Neuronal stem cell (in vitro differentiated cells): ENCODE measurements around the gene ISCA2.
A peak's percentile ranks its signal among the peaks of the same experiment; 100 is the strongest.

Source experiments
- DNase-seq: peaks from one replicate; pipeline ENCODE4 v3.0.0-alpha.2; 2013; ENCODE audit warnings: low spot score
- H2AFZ ChIP-seq: one replicate; pipeline ENCODE4 v1.6.1; 2013; ENCODE audit warnings: mild to moderate bottlenecking, low read length, inconsistent platforms
- H2AK5ac ChIP-seq: 2 replicates; pipeline ENCODE4 v1.6.1; 2013; ENCODE audit warnings: low read depth, mild to moderate bottlenecking, inconsistent platforms, low read length, moderate library complexity, mixed read lengths
- H2BK120ac ChIP-seq: 2 replicates; pipeline ENCODE4 v1.6.1; 2013; ENCODE audit warnings: low read depth, mild to moderate bottlenecking, inconsistent platforms, low read length, moderate library complexity, mixed read lengths
- H2BK12ac ChIP-seq: one replicate; pipeline ENCODE4 v1.6.1; 2013; ENCODE audit warnings: low read length, inconsistent platforms
- H2BK15ac ChIP-seq: 2 replicates; pipeline ENCODE4 v1.6.1; 2013; ENCODE audit warnings: mild to moderate bottlenecking, low read length, inconsistent platforms, mixed read lengths
- H2BK5ac ChIP-seq: one replicate; pipeline ENCODE4 v1.6.1; 2013; ENCODE audit warnings: inconsistent platforms, mild to moderate bottlenecking, low read length, moderate library complexity
- H3K14ac ChIP-seq: one replicate; pipeline ENCODE4 v1.6.1; 2013; ENCODE audit warnings: low read length, inconsistent platforms
- H3K18ac ChIP-seq: 2 replicates; pipeline ENCODE4 v1.6.1; 2013; ENCODE audit warnings: low read length, inconsistent platforms
- H3K23ac ChIP-seq: 2 replicates; pipeline ENCODE4 v1.6.1; 2013; ENCODE audit warnings: low read depth, mild to moderate bottlenecking, mixed read lengths, low read length, inconsistent platforms; ENCODE audit not compliant: poor library complexity
- H3K27ac ChIP-seq: replicated peaks from 3 replicates; pipeline ENCODE4 v1.5.1; 2013; ENCODE audit warnings: low read length, inconsistent platforms
- H3K27me3 ChIP-seq, 3 experiments: 2 replicates each; pipeline ENCODE4 v1.6.1; 2013; ENCODE audit warnings: low read length in 3 of 3, mild to moderate bottlenecking in 2 of 3, inconsistent platforms in 1 of 3, low read depth in 1 of 3, mixed read lengths in 1 of 3, moderate library complexity in 1 of 3; ENCODE audit not compliant: control insufficient read depth in 3 of 3, insufficient read depth in 3 of 3
- H3K36me3 ChIP-seq, 2 donors: replicated peaks in 1 of 2; 2 replicates each; pipeline ENCODE4 v1.6.1; 2013; ENCODE audit warnings: low read length in 2 of 2; ENCODE audit not compliant: control insufficient read depth in 2 of 2, insufficient read depth in 2 of 2
- H3K4ac ChIP-seq: 2 replicates; pipeline ENCODE4 v1.6.1; 2013; ENCODE audit warnings: inconsistent platforms, mild to moderate bottlenecking, low read length, moderate library complexity
- H3K4me1 ChIP-seq, 2 donors: 1 replicate in 1 of 2; 2 replicates in 1 of 2; pipeline ENCODE4 v1.6.1; 2013; ENCODE audit warnings: low read length in 2 of 2, low read depth in 1 of 2; ENCODE audit not compliant: control insufficient read depth in 2 of 2, insufficient read depth in 1 of 2
- H3K4me2 ChIP-seq: one replicate; pipeline ENCODE4 v1.6.1; 2013; ENCODE audit warnings: mild to moderate bottlenecking, low read length, inconsistent platforms; ENCODE audit not compliant: insufficient read depth, poor library complexity, severe bottlenecking
- H3K4me3 ChIP-seq, 2 donors: 2 replicates each; pipeline ENCODE4 v1.5.1; 2013; ENCODE audit warnings: low read length in 2 of 2, mild to moderate bottlenecking in 2 of 2, inconsistent platforms in 1 of 2, moderate library complexity in 1 of 2
- H3K79me1 ChIP-seq: one replicate; pipeline ENCODE4 v1.6.1; 2013; ENCODE audit warnings: low read depth, mild to moderate bottlenecking, inconsistent platforms, low read length, moderate library complexity
- H3K9ac ChIP-seq: one replicate; pipeline ENCODE4 v1.6.1; 2013; ENCODE audit warnings: mild to moderate bottlenecking, low read depth, low read length, inconsistent platforms; ENCODE audit not compliant: poor library complexity
- H3K9me3 ChIP-seq, 2 donors: replicated peaks in 1 of 2; 2 replicates each; pipeline versions ENCODE3 to v1.6.1; 2013; ENCODE audit warnings: low read length in 2 of 2, mild to moderate bottlenecking in 2 of 2, inconsistent platforms in 1 of 2, low read depth in 1 of 2, mixed read lengths in 1 of 2, moderate library complexity in 1 of 2; ENCODE audit not compliant: control insufficient read depth in 2 of 2, insufficient read depth in 1 of 2
- H4K8ac ChIP-seq: one replicate; pipeline ENCODE4 v1.6.1; 2013; ENCODE audit warnings: low read depth, mild to moderate bottlenecking, inconsistent platforms, low read length, moderate library complexity
- H4K91ac ChIP-seq: one replicate; pipeline ENCODE4 v1.6.1; 2013; ENCODE audit warnings: low read length, low read depth, mild to moderate bottlenecking, inconsistent platforms; ENCODE audit not compliant: poor library complexity
- WGBS, 2 donors: extraction: QIAGEN DNeasy Blood & Tissue Kit; methylation state at CpG; one replicate each; pipeline ENCODE4 v1.1.7; 2013; ENCODE audit warnings: missing lambda C conversion rate in 2 of 2, mixed read lengths in 1 of 2; ENCODE audit not compliant: insufficient read length in 2 of 2, insufficient replicate concordance in 1 of 2; ENCODE audit errors: extremely low coverage in 2 of 2; 5-methylcytosine and 5-hydroxymethylcytosine counted together

The ISCA2 gene

DNA sequence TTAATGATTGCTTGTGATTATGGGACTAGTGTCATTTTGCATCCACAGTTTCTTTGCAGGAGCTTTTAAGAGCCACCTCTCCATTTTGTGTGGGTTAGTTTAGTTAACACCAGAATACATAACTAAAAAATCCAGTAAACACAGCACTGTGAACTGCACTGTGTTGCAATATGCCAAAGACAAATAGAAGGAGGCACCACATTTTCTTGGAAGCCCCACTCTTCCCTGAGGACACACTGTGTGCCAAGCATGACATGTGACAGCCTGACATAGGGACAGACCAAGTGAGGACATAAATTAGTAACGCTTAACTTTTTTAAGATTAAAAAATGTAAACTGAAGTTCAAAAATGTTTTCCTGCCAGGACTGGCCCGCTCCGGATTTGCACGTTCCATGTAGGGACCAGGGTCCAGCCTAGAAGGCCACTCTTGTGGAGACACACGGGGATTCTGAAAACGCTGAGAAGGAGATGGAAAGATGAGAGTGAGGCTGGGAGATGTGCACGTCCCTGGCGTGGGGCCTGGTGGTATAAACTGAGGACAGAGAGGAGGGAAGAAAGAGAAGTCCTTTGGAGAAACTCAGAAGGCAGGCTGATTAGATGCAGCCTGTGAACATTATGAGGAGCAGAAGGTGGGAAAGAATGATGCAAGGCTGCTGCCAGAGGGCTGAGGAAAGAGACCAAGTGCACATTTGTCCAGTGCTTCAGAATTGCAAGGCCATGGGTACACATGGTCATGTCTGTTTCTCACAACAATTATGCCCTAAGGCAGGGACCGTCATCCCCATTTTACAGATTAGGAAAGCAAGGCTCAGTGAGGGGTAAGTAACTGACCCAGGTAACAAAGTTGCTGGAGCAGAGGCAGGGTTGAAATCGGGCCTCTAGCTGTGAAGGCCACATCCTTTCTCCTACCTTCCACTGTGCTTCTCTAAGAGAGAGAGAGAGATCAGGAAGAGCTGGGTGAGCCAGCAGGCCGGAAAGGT is 45.1 kb downstream of the ISCA2 start:
- Histone ChIP-seq H3K9me3 (no peaks in the 10 kb centered on the region), H3K79me1 (no peaks in the 10 kb centered on the region), H2BK120ac (no peak overlapping the region), H4K8ac (no peak overlapping the region), H4K91ac (no peak overlapping the region), H2BK15ac (no peak overlapping the region), H3K18ac (no peak overlapping the region), H3K4me3 (no peak overlapping the region), H2AFZ (no peak overlapping the region), H3K9ac (no peak overlapping the region), H2BK5ac (no peak overlapping the region), H3K4me1 (no peaks in the 10 kb centered on the region), H3K27me3 (peaks cover 0 to 28% (median 0%) of the 10 kb centered on the region in 3 experiments), H3K14ac (no peak overlapping the region), H3K23ac (no peak overlapping the region), H3K4me2 (no peak overlapping the region), H2BK12ac (no peak overlapping the region), H3K36me3 (no peaks in the 10 kb centered on the region), H3K27ac (no peak overlapping the region), H2AK5ac (no peak overlapping the region), H3K4ac (no peak overlapping the region)
- WGBS, 2 donors: no CpG with 5 or more reads among the region's 11 CpGs
- no peak for DNase-seq

GRCh38 chr14:74539503-74539902 is 45.9 kb downstream of the ISCA2 start:
- Histone ChIP-seq H3K9me3 (no peaks in the 10 kb centered on the region), H4K8ac (no peak overlapping the region), H3K9ac (no peak overlapping the region), H3K14ac (no peak overlapping the region), H2BK12ac (peak overlapping the region; percentile 50), H3K23ac (no peak overlapping the region), H3K4me1 (no peaks in the 10 kb centered on the region), H3K4me3 (no peak overlapping the region), H2BK120ac (no peak overlapping the region), H3K27me3 (peaks cover 0 to 29% (median 0%) of the 10 kb centered on the region in 3 experiments), H2BK5ac (no peak overlapping the region), H3K27ac (no peak overlapping the region), H3K36me3 (no peaks in the 10 kb centered on the region), H3K4ac (no peak overlapping the region), H4K91ac (no peak overlapping the region), H3K79me1 (no peaks in the 10 kb centered on the region), H3K4me2 (no peak overlapping the region), H2BK15ac (no peak overlapping the region), H2AFZ (no peak overlapping the region), H3K18ac (no peak overlapping the region), H2AK5ac (no peak overlapping the region)
- DNase-seq: no peak
- no CpG with 5 or more reads among the region's 4 CpGs for WGBS, 2 donors

- no peak for DNase-seq
- H4K91ac ChIP-seq: no peak overlapping the region
- no peak overlapping the region for H3K4me2 ChIP-seq
- H2AFZ ChIP-seq: no peak overlapping the region
- no peak overlapping the region for H2BK120ac ChIP-seq
- H3K27me3 ChIP-seq: peaks cover 0 to 29% (median 0%) of the 10 kb centered on the region in 3 experiments
- no peak overlapping the region for H2AK5ac ChIP-seq
- no peaks in the 10 kb centered on the region for H3K9me3 ChIP-seq
- H3K27ac ChIP-seq: no peak overlapping the region
- H3K23ac ChIP-seq: no peak overlapping the region
- no peak overlapping the region for H3K9ac ChIP-seq
- H3K79me1 ChIP-seq: no peaks in the 10 kb centered on the region
- no peak overlapping the region for H3K4ac ChIP-seq
- no peak overlapping the region for H2BK15ac ChIP-seq
- no peaks in the 10 kb centered on the region for H3K4me1 ChIP-seq
- H2BK5ac ChIP-seq: no peak overlapping the region
- no CpG with 5 or more reads among the region's 3 CpGs for WGBS, 2 donors
- no peak overlapping the region for H3K14ac ChIP-seq
- no peaks in the 10 kb centered on the region for H3K36me3 ChIP-seq
- no peak overlapping the region for H4K8ac ChIP-seq
- H3K4me3 ChIP-seq: no peak overlapping the region
- no peak overlapping the region for H2BK12ac ChIP-seq
- no peak overlapping the region for H3K18ac ChIP-seq
Observed at GRCh38 chr14:74541225-74541624, 47.7 kb downstream of the ISCA2 start.

- no peak overlapping the region for H3K27ac ChIP-seq
Observed at GRCh38 chr14:74542056-74542685, 48.6 kb downstream of the ISCA2 start.

More at GRCh38 chr14:74542056-74542685, 48.6 kb downstream of the ISCA2 start:
- no peaks in the 10 kb centered on the region for H3K9me3 ChIP-seq
- no peak overlapping the region for H3K4me2 ChIP-seq
- DNase-seq: no peak
- H3K79me1 ChIP-seq: no peaks in the 10 kb centered on the region
- peak overlapping the region; percentile 27 for H3K14ac ChIP-seq
- H2AFZ ChIP-seq: no peak overlapping the region
- no peak overlapping the region for H3K9ac ChIP-seq
- WGBS, 2 donors: no CpG with 5 or more reads among the region's 10 CpGs
- H2AK5ac ChIP-seq: no peak overlapping the region
- H2BK5ac ChIP-seq: no peak overlapping the region
- no peak overlapping the region for H4K8ac ChIP-seq
- no peaks in the 10 kb centered on the region for H3K36me3 ChIP-seq
- peak overlapping the region; percentile 58 for H3K18ac ChIP-seq
- no peak overlapping the region for H3K23ac ChIP-seq
- H2BK12ac ChIP-seq: no peak overlapping the region
- H3K4me3 ChIP-seq: no peak overlapping the region
- peaks cover 0 to 29% (median 0%) of the 10 kb centered on the region in 3 experiments for H3K27me3 ChIP-seq
- H4K91ac ChIP-seq: no peak overlapping the region
- H3K4me1 ChIP-seq: peaks cover 0 to 3% of the 10 kb centered on the region in 2 donors
- no peak overlapping the region for H2BK15ac ChIP-seq
- no peak overlapping the region for H2BK120ac ChIP-seq
- no peak overlapping the region for H3K4ac ChIP-seq
